ENCODE data around the gene SAMD11.
"Not testable (repeated sequence)": the region's sequence is repeated elsewhere in the genome, so short reads cannot be mapped to it uniquely, and the experiment has no call there.

Gene SAMD11, protein sequence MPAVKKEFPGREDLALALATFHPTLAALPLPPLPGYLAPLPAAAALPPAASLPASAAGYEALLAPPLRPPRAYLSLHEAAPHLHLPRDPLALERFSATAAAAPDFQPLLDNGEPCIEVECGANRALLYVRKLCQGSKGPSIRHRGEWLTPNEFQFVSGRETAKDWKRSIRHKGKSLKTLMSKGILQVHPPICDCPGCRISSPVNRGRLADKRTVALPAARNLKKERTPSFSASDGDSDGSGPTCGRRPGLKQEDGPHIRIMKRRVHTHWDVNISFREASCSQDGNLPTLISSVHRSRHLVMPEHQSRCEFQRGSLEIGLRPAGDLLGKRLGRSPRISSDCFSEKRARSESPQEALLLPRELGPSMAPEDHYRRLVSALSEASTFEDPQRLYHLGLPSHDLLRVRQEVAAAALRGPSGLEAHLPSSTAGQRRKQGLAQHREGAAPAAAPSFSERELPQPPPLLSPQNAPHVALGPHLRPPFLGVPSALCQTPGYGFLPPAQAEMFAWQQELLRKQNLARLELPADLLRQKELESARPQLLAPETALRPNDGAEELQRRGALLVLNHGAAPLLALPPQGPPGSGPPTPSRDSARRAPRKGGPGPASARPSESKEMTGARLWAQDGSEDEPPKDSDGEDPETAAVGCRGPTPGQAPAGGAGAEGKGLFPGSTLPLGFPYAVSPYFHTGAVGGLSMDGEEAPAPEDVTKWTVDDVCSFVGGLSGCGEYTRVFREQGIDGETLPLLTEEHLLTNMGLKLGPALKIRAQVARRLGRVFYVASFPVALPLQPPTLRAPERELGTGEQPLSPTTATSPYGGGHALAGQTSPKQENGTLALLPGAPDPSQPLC

DNA sequence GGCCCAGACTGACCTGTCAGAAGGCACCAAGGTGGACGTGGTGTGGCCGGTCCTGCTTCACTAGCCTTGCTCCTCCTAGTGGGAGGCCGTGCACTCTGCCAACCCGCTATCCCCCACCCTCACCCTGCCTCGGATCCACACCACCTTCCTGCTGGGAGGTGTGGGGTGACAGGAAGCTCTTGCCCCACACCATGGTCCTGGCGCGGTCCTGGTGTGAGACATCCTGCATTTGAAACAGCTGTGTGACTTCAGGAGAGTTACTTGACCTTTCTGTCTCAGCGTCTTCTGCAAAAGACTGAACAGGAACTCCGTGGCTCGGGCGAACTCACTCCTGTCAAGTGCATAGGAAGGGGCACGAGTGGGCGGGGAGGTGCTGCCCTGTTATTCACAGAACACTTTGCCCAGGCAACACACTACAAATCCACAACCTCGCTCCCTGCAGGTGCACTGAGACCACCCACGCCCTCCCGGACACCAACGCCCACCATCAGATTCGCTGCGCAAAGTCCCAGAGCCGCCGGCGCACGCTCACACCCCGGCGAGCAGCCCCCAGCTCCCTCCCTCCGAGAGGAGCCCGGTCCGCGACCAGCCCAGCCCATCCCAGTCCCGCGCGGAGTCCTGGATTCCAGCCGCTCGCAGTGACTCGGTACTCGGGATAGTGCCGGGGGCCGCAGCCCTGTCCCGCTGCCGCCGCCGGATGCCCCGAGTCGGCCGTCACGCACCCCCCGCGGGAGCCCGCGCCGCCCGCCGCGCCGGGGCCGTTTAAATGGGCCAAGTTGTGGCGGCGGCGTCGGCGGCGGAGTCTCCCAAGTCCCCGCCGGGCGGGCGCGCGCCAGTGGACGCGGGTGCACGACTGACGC, at the start of gene SAMD11:
Gene SAMD11 (plus strand): TSS at position 793 of the 860 bp plus-strand sequence. CDS start 509 bp downstream, outside the sequence.
- Histone ChIP-seq H3K4me3 (peak within 1 kb of the TSS; percentile 50 to 66), H3K27ac (peak within 1 kb of the TSS; percentile 50 to 64), H3K4me1 (peaks cover 3 to 60% (median 46%) of the 10 kb centered on the region in 4 donors), H3K9me3 (no peaks in the 10 kb centered on the region), H3K36me3 (no peaks in the 10 kb centered on the region), H3K27me3 (peaks cover 0 to 63% of the 10 kb centered on the region in 2 donors)
- no peak for TF ChIP-seq CTCF (IDR thresholded peaks at IDR 0.05)
- peak; percentile 82 to 90 for DNase-seq
- intact Hi-C loops (cut with DNase I; ENCODE audit: low total_unique reads), result loop anchor here (2.0 kb wide), 1 partner anchor 19 kb away; no protein-coding TSS in a partner anchor

DNA sequence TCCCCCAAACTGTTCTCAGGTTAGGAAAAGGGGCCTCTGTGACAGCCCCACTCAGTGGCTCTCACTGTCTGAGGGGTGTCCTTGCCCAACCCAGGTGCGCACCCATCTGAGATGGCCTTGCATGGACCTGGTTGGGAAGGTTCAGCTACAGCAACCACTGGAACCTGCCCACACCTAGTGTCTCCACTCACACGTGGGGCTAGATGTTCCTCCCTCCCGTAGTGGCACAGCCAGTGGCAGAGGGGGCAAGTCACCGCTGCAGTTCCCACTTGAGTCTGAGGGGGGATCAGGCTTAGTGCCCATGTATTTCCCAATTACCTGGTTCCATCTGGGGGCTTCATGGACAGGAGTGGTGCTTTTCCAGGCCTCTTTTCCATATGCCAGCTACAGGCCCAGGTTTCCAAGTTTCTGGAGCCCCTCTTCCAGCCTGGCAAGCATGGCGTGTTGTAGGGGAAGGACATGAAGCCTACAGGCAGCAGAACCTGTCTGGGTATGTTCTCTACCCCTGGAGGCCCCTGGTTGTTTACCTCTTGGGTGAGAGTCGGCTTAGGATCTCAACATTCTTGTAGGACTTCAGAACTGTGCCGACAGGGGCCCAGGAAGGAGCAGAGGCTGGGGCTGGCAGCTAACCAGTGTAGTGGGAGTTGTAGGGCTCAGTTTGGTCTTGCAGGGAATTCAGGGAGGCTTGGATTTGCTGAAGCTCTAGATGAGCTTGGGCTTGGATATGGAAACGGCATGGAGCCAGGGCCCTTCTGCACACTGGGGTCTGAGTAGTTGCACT, 47.1 kb upstream of the SAMD11 start:
- H3K4me1 ChIP-seq; DNase-seq; intact Hi-C loops (cut with DNase I; ENCODE audit: low total_unique reads); H3K27ac ChIP-seq; H3K9me3 ChIP-seq; H3K4me3 ChIP-seq; H3K36me3 ChIP-seq: not testable (repeated sequence)
- peaks cover 0 to 26% of the 10 kb centered on the region in 2 donors for H3K27me3 ChIP-seq

DNA sequence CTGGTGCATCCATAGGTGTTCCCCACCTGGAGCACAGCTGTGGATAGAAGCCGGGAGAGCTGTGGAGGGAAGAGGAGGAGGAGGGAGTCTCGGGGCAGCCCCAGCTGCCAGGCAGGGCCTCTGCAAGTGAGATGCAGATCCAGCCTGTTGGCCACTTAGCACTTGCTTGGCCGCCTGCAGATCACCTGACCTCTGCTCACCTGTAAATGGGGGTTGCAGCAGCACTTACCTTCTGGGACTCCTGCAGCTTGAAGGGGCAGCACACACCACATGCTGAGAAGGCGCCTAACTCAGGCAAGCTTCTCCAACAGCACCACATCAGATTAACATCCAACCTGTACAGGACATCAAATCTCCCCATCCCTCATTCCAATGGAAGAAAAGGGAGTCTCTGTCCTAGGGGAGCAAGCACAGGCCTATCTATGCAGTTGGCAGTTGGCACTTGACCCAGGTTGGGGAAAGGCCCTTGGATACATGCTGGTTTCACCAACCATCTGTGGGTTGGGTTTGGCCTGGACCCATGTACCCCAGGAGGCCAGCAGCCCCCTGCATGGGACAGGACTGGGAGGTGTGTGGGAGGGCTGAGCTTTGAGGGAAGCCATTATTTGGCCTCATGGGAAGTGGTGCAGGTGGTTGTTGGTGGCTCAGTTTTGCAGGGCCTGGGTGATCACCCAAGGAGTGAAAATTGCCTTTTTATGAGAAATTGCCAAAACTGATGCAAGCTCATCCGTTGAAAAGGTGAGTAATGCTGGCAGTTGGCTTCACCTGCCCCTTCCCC, 46.3 kb upstream of the SAMD11 start:
- H3K4me3 ChIP-seq; H3K9me3 ChIP-seq; H3K36me3 ChIP-seq; H3K27ac ChIP-seq; H3K4me1 ChIP-seq; intact Hi-C loops (cut with DNase I; ENCODE audit: low total_unique reads); DNase-seq: not testable (repeated sequence)
- peaks cover 0 to 22% of the 10 kb centered on the region in 2 donors for H3K27me3 ChIP-seq

DNA sequence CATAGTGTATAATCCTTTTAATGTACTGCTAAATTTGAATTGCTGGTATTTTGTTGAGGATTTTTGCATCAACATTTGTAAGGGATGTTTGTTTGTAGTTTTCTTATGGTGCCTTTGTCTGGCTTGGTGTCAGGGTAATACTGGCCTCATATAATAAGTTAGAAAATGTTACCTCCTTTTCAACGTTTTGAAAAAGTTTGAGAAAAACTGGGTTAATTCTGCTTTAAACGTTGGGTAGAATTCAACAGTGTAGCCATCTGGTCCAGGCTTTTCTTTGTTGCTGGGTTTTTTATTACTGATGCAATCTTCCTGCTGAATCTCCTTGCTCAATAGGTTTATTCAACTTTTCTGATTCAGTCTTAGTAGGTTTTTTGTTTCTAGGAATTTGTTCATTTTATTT, 43.2 kb upstream of the SAMD11 start:
- DNase-seq; H3K4me1 ChIP-seq; intact Hi-C loops (cut with DNase I; ENCODE audit: low total_unique reads); H3K9me3 ChIP-seq; H3K36me3 ChIP-seq; H3K4me3 ChIP-seq; H3K27ac ChIP-seq: not testable (repeated sequence)
- peaks cover 0 to 11% of the 10 kb centered on the region in 2 donors for H3K27me3 ChIP-seq

DNA sequence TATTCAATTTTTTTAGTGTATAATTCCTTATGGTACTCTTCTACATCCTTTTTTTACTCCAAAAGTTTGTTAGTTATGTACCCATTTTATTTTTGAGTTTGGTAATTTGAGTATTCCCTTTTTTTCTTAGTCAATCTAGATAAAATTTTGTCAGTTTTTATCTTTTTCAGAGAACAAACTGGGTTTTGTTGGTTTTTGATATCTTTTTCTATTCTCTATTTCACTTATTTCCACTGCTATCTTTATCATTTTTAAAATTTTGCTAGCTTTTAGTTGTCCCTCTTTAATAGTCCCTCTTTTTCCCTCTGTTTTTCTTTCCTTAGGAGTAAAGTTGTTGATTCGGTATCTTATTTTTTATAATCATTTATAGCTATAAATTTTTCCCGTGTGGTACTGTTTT, 42.8 kb upstream of the SAMD11 start:
- H3K27me3 ChIP-seq, result peaks cover 0 to 13% of the 10 kb centered on the region in 2 donors
- DNase-seq; H3K4me1 ChIP-seq; H3K4me3 ChIP-seq; H3K36me3 ChIP-seq; intact Hi-C loops (cut with DNase I; ENCODE audit: low total_unique reads); H3K9me3 ChIP-seq; H3K27ac ChIP-seq: not testable (repeated sequence)

DNA sequence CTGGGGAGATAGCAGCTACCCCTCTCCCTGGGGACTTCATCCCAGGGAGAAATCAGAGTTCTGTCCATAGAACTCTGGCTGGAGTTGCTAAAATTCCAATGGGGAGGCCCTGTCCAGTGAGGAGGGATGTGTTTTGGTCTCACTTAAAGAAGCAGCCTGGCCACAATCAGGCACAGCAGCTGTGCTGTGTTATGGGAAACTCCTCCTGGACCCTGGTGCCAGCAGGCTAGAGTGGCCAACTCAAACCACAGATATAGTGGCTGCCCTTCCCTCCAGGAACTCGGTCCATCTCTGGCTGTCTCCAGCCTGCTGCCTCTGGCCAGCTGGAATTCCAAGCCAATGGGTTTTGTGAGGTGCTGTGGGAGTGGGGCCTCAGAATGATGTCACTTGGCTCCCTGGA, 37.4 kb upstream of the SAMD11 start:
- no peak for TF ChIP-seq CTCF (IDR thresholded peaks at IDR 0.05)
- H3K27me3 ChIP-seq, result peaks cover 0 to 39% of the 10 kb centered on the region in 2 donors
- DNase-seq, result no peak

More for the DNA sequence above, 37.4 kb upstream of the SAMD11 start:
- Histone ChIP-seq H3K4me3 (no peak overlapping the region), H3K9me3 (no peaks in the 10 kb centered on the region), H3K27ac (no peak overlapping the region), H3K4me1 (no peaks in the 10 kb centered on the region), H3K36me3 (no peaks in the 10 kb centered on the region)
- intact Hi-C loops (cut with DNase I; ENCODE audit: low total_unique reads), result no loop called here
